Progenitor cell of endocrine pancreas (in vitro differentiated cells): ENCODE data around the gene FPGS. TPM values are rescaled to one million over a fixed set of nuclear protein-coding genes. Genes with fewer than 3 reads are reported as not detected.

ENCODE experiments used
- DNase-seq: peaks from one replicate; pipeline ENCODE4 v3.0.0; 2021; ENCODE audit warnings: low spot score; ENCODE audit not compliant: unreplicated experiment
- H3K27ac Mint-ChIP-seq: 2 replicates; pipeline ENCODE4 v1.8.0; 2021; ENCODE audit warnings: mild to moderate bottlenecking, moderate library complexity, mixed read lengths
- H3K27me3 Mint-ChIP-seq: 2 replicates; pipeline ENCODE4 v1.8.0; 2021; ENCODE audit warnings: mixed read lengths
- H3K36me3 Mint-ChIP-seq: 2 replicates; pipeline ENCODE4 v1.8.0; 2022; ENCODE audit warnings: mixed read lengths; ENCODE audit not compliant: insufficient read depth
- H3K4me1 Mint-ChIP-seq: 2 replicates; pipeline ENCODE4 v1.8.0; 2021; ENCODE audit warnings: low read depth, mixed read lengths
- H3K4me3 Mint-ChIP-seq: 2 replicates; pipeline ENCODE4 v1.8.0; 2021; ENCODE audit warnings: low read depth, mild to moderate bottlenecking, moderate library complexity, mixed read lengths
- H3K9me3 Mint-ChIP-seq: 2 replicates; pipeline ENCODE4 v1.8.0; 2021; ENCODE audit warnings: low read depth, mixed read lengths
- total RNA-seq: library from RNA; stranded (reverse); gene quantifications from 2 replicates; pipeline ENCODE4 v1.2.1, GENCODE V29; 2021
- TF ChIP-seq, protein P1 (sequence below): fragments of 200-600 bp; sonication (generic); IDR thresholded peaks from one replicate; pipeline ENCODE4 v1.5.0; 2021; ENCODE audit warnings: antibody characterized with exemption, mild to moderate bottlenecking; ENCODE audit not compliant: unreplicated experiment

The FPGS gene
- total RNA-seq, 1 donor from 2014 or later = 75.0 TPM

DNA sequence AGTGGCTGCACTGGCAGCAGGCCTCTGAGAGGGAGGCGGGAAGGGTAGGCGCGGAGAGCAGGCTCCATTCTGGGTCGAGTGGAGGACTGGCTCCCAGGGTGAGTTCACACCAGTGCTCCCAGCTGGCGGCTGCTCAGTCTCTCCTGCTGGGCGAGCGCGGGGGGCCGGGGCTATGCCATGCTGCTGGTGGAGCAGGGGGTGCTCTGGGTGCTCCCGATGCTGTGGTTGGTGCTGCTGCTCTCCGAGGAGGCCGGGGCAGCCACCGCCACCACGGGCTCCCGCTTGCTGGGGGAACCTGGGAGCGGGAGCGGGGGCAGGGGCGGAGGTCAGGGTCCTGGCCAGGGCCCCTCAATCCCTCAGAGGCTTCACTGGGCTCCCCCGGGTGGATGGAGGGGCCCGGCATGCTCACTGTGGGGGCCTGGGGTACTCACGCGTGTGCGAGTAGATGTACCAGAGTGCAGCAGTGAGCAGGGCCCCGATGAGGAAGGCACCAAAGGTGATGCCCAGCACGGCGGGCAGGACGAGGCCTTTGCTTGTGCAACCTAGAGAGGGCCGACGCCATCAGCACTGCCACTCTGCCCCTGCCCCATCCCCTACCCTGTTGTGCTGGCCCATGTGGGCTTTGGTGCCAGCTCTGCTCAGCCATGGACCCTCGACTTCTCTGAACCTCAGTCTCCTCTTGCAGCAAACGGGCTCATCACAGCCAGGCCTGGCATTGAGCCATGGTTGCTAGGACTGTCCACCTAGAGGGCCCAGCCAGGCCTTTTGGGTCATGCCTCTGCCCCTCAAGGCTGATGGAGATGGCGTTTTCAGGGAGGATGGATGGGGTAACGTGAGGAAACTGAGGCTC lies 13.1 kb downstream of the FPGS start:
- H3K9me3 Mint-ChIP-seq = no peaks in the 10 kb centered on the region
- DNase-seq = no peak
- peaks cover 3% of the 10 kb centered on the region for H3K36me3 Mint-ChIP-seq
- TF ChIP-seq, protein P1, sequence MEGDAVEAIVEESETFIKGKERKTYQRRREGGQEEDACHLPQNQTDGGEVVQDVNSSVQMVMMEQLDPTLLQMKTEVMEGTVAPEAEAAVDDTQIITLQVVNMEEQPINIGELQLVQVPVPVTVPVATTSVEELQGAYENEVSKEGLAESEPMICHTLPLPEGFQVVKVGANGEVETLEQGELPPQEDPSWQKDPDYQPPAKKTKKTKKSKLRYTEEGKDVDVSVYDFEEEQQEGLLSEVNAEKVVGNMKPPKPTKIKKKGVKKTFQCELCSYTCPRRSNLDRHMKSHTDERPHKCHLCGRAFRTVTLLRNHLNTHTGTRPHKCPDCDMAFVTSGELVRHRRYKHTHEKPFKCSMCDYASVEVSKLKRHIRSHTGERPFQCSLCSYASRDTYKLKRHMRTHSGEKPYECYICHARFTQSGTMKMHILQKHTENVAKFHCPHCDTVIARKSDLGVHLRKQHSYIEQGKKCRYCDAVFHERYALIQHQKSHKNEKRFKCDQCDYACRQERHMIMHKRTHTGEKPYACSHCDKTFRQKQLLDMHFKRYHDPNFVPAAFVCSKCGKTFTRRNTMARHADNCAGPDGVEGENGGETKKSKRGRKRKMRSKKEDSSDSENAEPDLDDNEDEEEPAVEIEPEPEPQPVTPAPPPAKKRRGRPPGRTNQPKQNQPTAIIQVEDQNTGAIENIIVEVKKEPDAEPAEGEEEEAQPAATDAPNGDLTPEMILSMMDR = no peak
- no peak overlapping the region for H3K27ac Mint-ChIP-seq
- no peaks in the 10 kb centered on the region for H3K4me1 Mint-ChIP-seq
- no peak overlapping the region for H3K4me3 Mint-ChIP-seq
- no peaks in the 10 kb centered on the region for H3K27me3 Mint-ChIP-seq

DNA sequence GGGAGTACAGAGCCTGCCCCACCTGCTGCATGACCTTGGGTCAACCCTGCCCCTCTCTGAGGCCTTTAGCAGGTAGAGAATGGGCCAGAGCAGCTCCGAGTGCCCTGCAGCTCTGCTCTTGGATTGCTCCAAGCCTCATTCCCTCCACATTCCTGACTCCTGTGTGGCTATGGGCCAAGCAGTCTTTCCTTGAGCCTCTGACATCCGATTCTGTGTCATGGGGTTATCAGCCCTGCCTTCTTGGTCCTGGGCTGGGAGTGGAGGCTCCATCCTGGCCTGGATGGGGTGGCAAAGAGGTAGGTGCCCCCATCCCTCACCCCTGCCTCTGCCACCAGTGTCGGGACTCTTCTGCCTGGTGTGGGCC lies 13.7 kb downstream of the FPGS start:
- no peaks in the 10 kb centered on the region for H3K27me3 Mint-ChIP-seq
- no peaks in the 10 kb centered on the region for H3K9me3 Mint-ChIP-seq
- H3K36me3 Mint-ChIP-seq = peaks cover 3% of the 10 kb centered on the region
- no peak overlapping the region for H3K4me3 Mint-ChIP-seq
- no peaks in the 10 kb centered on the region for H3K4me1 Mint-ChIP-seq
- no peak overlapping the region for H3K27ac Mint-ChIP-seq
- TF ChIP-seq, protein P1 = no peak
- DNase-seq = no peak

DNA sequence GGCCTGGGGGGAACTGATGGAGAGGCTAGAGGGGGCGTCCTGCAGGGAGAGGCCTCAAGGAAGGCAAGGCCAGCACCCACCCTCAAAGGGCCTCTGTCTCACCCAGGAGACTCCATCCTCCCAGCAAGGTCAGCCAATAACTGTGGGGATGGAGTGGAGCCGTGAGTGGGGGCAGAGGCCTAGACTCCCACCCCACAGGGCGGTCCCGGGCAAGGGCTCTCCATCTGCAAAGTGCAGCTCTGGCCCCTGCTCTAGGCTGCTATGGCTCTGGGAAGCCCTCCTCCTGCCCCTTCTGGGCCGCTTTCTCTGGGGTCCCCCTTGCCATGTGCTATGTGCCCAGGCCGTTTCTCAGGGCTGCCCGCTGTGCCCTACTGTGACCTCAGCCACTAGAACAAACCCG lies 14.0 kb downstream of the FPGS start:
- no peaks in the 10 kb centered on the region for H3K4me1 Mint-ChIP-seq
- H3K9me3 Mint-ChIP-seq = no peaks in the 10 kb centered on the region
- H3K36me3 Mint-ChIP-seq = peaks cover 3% of the 10 kb centered on the region
- H3K27ac Mint-ChIP-seq = no peak overlapping the region
- no peak overlapping the region for H3K4me3 Mint-ChIP-seq
- no peak for DNase-seq
- TF ChIP-seq, protein P1 = no peak
- H3K27me3 Mint-ChIP-seq = no peaks in the 10 kb centered on the region

DNA sequence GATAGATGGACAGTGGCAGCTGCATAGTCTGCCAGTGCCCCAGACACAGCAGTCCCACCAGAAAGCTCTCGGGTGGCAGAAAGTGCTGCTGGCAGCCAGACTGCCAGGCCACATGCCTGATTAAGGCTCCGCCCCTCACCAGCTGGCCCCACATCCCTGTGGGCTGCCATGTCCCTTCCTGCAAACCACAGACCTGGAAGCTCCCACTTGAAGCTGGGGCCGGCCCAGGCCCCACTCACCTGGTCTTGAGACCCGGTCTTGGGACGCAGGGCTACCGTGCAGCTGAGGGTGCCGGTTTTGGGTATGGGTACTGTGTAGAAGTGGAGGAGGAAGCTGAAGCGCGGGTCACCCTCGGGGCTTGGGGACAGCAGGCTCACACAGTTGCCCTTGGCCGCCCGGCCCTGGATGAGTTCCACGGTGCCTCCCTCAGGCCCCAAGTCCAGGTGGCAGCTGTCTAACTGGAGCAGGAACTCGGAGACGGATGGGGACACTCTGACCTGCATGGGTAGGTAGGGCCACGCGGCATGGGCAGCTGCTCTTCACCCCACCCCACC lies 15.3 kb downstream of the FPGS start:
- H3K4me3 Mint-ChIP-seq = no peak overlapping the region
- H3K9me3 Mint-ChIP-seq = no peaks in the 10 kb centered on the region
- no peaks in the 10 kb centered on the region for H3K27me3 Mint-ChIP-seq
- H3K27ac Mint-ChIP-seq = no peak overlapping the region
- H3K4me1 Mint-ChIP-seq = no peaks in the 10 kb centered on the region
- H3K36me3 Mint-ChIP-seq = peaks cover 3% of the 10 kb centered on the region
- TF ChIP-seq, protein P1 = no peak
- no peak for DNase-seq

DNA sequence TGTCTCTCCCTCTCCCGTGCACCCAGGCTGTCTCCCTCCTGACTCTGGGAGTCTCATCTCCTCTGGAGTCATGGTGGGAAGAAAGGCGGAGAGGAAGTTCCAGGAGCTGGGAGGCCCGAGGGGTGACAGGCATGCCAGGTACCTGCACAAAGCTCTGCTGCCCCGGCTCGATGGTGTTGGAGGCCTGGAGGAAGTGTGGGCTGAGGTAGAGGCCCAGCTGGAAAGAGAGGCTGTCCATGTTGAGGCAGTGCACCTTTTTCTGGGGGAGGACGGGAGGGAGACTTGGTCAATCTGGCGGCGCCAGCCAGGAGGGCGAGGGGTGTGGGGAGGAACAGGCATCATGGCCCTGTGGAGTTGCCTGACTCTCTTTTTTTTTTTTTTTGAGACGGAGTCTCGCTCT lies 15.9 kb downstream of the FPGS start:
- TF ChIP-seq, protein P1 = no peak
- Mint-ChIP-seq H3K4me1 (no peaks in the 10 kb centered on the region), H3K9me3 (no peaks in the 10 kb centered on the region), H3K4me3 (no peak overlapping the region), H3K27me3 (no peaks in the 10 kb centered on the region), H3K27ac (peak overlapping the region; percentile 49), H3K36me3 (peaks cover 3% of the 10 kb centered on the region)
- DNase-seq = no peak
